ENCODE results near the gene ZCCHC17.

- no peak for TF ChIP-seq EZH2 (IDR thresholded peaks at IDR 0.05; ENCODE audit: insufficient read depth, low read length)
- TF ChIP-seq, protein P1, sequence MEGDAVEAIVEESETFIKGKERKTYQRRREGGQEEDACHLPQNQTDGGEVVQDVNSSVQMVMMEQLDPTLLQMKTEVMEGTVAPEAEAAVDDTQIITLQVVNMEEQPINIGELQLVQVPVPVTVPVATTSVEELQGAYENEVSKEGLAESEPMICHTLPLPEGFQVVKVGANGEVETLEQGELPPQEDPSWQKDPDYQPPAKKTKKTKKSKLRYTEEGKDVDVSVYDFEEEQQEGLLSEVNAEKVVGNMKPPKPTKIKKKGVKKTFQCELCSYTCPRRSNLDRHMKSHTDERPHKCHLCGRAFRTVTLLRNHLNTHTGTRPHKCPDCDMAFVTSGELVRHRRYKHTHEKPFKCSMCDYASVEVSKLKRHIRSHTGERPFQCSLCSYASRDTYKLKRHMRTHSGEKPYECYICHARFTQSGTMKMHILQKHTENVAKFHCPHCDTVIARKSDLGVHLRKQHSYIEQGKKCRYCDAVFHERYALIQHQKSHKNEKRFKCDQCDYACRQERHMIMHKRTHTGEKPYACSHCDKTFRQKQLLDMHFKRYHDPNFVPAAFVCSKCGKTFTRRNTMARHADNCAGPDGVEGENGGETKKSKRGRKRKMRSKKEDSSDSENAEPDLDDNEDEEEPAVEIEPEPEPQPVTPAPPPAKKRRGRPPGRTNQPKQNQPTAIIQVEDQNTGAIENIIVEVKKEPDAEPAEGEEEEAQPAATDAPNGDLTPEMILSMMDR (IDR thresholded peaks at IDR 0.05; ENCODE audit: insufficient read depth, low read depth, low read length), result no peak
Measured at GRCh38 chr1:31300193-31300592, 3.4 kb downstream of the ZCCHC17 start.
